HG03469 (cell line): ENCODE results near the gene ARHGAP1.

ENCODE experiments used
- ATAC-seq: cut with Tn5 transposase; IDR thresholded peaks from one replicate; pipeline ENCODE4 v1.9.1; 2021; ENCODE audit warnings: mild to moderate bottlenecking, moderate library complexity, moderate number of reproducible peaks; ENCODE audit not compliant: unreplicated experiment

Gene ARHGAP1

GRCh38 chr11:46695345-46696211 lies 4.8 kb downstream of the ARHGAP1 start:
- no peak for ATAC-seq

DNA sequence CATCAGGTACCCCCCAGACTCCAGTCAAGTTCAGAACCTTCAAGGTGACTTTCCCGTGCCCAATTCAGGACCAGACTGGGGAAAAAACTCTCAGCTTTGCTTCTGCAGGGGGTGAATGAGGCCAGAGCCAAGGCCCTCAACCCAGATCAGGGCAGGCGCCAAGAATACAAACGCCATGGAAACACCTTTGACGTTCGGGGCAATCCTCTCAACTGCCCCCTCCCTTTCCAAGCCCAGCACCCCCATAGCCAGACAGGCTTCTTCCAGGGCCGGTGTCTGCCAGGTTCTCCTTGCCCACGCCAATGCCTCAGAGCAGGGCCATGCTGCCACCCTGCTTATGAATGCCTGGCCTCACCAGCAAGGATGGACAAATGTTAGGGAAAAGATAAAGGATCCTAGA lies 5.8 kb downstream of the ARHGAP1 start:
- ATAC-seq, result no peak

DNA sequence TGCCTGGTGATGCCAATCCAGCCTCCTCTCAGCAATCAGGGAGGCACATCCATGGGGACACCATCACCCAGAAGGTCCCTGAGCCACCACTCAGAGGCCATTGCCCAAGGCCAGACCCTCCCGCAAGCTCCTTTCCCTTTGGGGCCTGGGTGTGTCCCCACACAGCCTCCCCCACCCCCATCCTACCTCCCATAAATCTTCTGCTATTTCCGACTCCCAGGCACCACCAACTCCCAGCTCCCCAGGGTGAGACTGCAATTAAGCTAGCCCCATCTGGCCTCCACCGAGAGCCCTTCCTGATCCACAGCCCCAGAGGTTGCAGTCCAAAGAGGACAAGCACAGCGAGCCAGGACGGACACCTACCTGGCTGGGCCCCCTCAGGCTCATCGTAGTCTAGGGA lies 6.3 kb downstream of the ARHGAP1 start:
- ATAC-seq, result no peak

DNA sequence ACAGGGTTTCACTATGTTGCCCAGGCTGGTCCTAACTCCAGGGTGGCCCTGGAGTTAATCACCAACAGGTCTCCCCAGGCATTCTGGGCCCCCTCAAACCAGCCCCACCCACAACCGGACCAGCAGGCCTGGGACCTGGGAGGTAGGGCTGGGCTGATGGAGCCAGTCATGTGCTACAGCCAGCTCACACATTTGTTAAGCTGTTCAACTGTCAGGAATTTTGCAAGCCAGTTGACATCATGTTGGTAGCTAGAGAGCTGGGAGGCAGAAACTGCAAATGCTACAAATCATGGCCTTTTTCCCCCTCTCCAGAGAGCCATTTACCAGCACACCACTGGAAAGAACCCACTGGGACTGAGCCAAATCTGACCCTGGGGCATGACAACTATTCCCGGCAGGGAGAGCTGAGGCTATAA lies 6.8 kb downstream of the ARHGAP1 start:
- no peak for ATAC-seq

DNA sequence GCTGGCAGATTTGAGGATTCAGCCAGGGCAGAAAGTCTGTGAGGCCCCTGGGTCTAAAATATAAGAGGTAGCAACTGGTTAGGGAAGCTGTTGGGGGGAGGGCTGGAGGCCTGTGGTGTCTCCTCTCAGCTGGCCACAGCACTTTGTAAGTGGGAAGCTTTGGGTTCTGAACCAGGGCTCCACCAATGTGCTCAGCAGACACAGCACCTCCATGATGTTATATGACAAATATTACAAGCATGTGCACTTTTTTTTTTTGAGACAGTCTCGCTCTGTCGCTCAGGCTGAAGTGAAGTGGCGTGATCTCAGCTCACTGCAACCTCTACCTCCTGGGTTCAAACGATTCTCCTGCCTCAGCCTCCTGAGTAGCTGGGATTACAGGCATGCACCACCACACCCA lies 8.0 kb downstream of the ARHGAP1 start:
- ATAC-seq, result no peak

GRCh38 chr11:46690702-46691101 lies 9.7 kb downstream of the ARHGAP1 start:
- ATAC-seq, result no peak

DNA sequence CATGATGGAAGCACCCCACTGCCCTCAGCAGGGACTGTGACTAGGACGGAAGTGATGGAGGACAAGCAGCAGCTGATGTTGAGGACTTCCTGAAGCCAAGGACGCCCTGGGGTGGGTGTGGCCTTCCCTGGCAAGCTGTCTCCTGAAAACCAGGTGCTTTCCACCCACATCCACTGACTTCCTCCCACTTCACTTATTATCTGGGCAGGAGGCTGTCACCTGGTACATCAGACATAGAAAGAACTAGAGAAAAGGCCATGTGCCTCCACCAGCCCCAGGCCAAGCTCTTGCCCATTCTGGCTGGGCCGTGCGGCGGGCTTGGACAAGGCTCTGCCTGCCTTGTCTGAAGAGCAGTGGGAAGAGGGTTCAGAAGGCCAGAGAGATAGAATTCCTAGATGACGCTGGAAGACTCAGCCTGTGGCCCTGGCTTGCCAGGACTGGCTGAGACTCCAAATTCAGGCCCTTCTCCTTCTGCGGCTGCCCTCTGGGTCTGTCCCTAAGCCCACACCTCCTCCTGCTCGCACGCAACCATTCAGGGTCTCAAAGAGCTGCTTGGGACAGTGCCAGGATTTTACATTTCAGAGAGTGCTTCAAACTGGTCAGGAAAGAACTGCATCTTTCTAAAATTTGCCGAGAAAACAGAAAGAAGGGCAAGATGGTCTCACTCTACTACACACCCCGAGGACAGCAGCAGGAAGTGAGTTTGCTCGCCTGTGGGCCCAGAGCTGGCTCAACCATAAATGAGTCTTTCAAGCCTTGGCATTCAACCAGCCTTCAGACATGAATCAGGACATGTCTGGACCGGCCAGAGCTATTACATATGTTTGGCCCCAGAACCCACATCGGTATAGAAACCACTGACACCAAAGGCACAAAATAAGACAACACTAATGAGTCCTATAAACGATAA lies 13.3 kb downstream of the ARHGAP1 start:
- ATAC-seq, result no peak

- no peak for ATAC-seq
Measured at GRCh38 chr11:46684367-46684766, 16.1 kb downstream of the ARHGAP1 start.

DNA sequence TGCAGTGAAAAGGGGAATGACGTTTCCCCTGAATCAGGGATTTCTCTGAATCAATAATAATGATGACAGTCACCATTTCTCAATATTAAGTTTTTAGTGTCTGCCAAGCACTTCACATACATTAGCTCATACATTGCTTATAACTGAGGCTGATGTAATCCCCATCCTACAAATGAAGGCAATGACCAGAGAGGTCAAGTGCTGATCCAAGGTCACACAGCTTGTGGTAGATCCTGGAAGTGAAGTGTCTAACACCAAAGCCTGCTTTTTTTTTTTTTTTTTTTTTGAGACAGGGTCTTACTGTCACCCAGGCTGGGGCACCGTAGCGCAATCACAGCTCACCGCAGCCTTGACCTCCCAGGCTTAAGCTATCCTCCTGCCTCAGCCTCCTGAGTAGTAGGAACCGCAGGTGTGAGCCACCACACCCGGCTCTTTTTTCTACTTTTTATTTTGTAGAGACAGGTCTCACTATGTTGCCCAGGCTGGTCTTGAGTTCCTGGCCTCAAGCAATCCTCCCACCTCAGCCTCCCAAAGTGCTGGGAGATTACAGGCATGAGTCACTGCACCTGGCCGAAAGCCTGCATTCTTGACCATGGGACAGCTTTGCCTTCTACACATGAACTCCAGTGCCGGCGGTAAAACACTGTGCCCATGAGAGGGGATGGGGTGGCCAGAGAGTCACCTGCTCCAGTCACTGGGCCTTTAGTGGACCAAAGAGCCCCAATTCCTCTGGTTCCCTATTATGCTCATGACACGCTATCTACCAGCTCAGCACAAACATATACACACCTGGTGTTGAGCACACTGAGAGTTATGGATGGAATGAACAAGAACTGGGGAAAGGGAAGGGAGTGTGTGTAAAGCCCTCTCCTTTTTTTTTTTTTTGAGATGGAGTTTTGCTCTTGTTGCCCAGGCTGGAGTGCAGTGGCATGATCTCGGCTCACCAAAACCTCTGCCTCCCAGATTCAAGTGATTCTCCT lies 17.4 kb downstream of the ARHGAP1 start:
- no peak for ATAC-seq

DNA sequence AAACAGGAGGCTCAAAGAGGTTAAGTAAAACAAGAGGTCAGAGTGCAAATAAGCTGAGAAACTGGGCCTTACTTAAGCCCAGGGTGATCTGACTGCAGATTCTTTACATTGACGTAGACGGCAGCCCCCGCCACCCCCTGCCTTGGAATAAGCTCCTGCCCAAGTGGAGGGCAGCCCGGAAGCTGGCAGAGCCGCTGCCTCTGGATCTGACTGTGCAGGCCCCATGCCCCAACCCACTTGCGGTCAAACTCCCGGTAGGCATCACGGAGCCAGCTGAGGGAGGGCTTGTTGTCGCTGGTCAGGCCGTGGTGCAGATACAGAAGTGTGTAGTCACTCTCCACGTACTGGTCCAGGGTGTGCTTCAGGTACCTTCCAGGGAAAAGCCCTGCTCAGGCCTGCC lies 18.6 kb downstream of the ARHGAP1 start:
- no peak for ATAC-seq

DNA sequence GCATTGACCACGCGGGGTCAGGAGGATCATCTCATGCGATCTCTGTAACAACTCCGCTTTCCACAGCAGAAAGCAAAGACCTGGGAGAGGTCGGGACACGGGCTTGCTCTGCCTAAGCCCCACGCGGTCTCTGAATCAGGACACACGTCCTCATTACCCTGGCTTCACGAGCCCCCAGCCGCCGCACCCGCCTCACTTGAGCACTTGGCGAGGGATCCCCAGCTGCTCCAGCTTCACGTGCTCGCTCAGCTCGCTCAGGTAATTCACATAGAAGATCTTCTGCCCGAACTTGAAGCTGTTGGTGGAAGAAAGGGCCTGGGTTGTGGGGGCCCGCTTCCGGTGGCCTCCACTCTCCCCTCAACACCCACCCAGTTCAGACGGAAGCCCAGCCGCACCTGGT lies 19.6 kb downstream of the ARHGAP1 start:
- no peak for ATAC-seq

DNA sequence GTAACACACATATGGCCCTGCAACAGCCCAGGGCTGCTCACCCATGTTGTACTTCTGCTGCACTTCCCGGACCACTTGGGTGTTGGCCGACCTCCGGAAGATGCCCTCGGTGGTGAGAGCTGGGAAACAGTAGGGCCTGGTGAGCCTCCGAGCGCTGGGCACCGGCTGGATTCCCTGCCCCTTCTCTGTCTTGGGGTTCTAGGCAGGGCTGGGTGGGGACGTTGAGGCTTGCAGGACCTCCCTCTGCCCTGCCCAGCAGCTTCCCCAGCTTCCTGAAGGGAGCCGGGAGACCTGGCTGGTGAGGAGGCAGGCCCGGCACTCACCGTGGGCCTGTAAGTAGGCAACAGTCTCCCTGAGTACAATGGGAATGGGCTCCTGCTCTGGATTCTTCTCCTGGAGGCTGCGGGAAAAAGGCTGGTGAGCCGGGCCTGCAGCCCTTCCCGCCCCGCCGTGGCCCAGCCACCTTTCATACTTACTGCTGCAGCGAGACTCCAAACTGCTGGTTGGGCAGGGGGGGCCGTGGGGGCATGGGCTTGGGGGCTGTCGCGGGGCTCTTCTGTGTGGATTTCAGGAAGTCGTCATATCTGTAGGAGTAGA lies 20.2 kb downstream of the ARHGAP1 start:
- ATAC-seq, result no peak

- ATAC-seq, result no peak
Measured at GRCh38 chr11:46679241-46680163, 20.9 kb downstream of the ARHGAP1 start.

DNA sequence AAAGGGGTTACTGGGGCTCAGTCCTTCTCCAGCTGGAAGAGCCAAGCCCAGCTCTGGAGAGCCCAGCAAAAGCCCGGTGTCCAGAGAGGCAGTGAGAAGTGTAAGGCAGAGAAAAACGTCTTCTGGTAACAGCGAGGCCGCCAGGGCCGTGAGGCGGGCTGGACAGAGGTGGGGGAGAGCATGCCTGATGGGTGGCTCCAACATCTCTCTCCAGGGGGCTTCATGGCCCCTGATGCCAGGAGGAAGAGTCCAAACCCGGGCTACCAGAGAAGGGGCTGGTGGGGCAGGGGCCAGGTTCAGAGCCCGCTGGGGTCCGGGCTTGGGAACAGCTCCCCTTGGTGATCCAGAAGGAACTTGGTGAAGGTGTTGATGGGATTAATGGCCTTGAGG lies 21.7 kb downstream of the ARHGAP1 start:
- no peak for ATAC-seq

DNA sequence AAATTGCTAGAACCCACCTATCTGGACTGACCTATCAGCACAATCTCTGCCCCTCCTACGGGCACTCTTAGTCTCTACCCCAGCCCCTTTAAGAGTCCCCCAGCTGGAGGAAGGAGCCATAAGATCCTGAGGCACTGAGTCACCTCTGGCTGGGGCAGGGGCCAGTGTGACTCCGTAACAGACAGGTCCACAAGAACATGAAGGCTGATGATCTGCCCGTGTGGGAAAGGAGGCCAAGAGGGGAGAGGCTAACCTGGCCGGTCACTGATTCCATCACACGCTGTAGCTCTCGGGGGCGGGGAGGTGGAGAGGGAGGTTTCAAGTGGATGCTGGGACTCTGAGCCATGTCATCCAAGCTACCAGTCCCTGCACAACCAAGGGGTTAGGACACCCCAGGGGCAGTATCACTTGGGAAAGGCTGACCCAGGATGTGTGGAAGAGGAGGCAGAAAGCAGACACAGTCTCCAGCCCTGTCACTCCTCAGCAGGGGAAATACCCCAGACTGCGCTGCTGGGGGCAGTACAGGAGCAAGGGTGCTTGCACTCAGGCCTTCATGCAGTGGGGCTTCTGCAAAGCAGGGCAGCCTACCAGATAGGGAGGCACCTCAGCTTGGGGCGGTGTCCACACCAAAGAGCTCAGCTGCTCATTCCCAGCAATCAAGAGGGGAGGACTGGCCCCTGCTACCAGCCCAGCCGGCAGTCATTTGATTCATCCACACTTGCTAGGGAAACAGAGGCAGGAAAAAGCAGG lies 22.3 kb downstream of the ARHGAP1 start:
- no peak for ATAC-seq

GRCh38 chr11:46677169-46677568 lies 23.2 kb downstream of the ARHGAP1 start:
- ATAC-seq, result no peak

DNA sequence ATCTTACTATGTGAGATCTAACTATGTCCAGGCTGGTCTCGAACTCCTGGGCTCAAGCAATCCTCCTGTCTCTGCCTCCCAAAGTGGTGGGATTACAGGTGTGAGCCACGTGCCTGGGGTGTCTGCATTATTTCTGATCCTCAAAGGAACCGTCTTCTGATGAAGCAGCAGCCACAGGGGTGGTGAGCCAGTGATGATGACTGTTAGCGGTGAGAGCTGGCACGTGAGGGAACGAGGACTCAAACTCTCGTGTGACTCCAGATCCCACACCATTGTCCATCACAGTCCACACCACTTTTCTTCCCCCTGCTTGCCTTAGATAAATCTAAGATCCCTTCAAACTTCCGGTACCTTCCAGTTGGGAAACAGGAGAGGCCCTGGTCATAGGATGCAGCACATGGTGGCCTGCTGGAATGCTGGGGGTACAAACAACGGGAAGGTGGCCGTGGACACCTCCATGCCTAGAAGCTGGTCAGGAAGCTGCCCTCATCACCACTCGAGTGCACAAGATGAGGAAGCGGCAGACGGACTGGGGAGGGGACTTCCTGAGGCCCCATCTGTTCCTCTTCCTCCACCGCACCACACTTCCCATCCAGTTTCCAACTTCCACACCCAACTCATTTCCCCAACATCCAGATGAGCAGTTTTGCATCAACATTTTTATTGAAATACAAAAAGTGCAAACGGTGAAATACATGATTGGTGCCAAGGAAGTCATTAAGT lies 23.8 kb downstream of the ARHGAP1 start:
- no peak for ATAC-seq

DNA sequence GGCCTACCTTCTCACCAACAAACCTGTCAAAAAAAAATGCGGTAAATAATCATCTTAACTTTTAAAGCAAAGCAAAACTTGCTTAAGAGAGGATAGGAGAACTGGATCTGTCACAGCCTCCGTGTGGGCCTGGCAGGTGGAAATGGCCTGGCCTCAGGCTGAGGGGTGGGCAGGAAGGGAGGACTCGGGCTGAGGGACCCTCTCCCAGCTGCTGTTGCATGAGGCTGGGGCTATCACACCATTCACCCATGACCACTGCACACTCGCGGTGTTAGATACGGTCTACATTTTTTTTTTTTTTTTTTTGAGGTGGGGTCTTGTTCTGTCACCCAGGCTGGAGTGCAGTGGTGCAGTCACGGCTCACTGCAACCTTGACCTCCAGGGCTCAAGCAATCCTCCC lies 24.5 kb downstream of the ARHGAP1 start:
- no peak for ATAC-seq
